ENCODE results near the gene SDK1. TPM values are rescaled to one million over a fixed set of nuclear protein-coding genes. Genes with fewer than 3 reads are reported as not detected.
"Not testable (repeated sequence)": the region's sequence is repeated elsewhere in the genome, so short reads cannot be mapped to it uniquely, and the experiment has no call there.

The SDK1 gene
- polyA plus RNA-seq, 1 donor = 3.4 TPM

DNA sequence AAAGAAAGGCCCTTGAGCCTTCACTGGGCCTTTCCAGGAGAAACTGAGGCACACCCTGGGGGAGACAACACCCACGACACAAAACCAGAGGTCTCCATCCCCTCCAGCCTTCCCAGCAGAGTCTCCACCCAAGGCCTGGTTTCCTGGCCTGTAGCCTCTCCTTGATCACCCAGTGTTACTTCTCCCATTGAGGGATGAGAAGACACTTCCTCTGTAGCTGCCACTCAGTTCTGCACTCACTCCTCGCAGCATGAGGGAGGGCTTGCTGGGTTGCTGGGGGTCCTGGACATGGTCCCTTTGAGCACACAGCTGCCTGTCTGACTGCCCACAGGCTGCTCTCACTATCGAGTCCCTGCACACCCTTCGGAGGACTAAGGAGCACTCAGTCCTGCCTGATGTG, 943.0 kb downstream of the SDK1 start:
- no peak for DNase-seq (ENCODE audit: low read depth)

GRCh38 chr7:4244635-4245034, 943.6 kb downstream of the SDK1 start:
- DNase-seq (ENCODE audit: low read depth) = no peak

DNA sequence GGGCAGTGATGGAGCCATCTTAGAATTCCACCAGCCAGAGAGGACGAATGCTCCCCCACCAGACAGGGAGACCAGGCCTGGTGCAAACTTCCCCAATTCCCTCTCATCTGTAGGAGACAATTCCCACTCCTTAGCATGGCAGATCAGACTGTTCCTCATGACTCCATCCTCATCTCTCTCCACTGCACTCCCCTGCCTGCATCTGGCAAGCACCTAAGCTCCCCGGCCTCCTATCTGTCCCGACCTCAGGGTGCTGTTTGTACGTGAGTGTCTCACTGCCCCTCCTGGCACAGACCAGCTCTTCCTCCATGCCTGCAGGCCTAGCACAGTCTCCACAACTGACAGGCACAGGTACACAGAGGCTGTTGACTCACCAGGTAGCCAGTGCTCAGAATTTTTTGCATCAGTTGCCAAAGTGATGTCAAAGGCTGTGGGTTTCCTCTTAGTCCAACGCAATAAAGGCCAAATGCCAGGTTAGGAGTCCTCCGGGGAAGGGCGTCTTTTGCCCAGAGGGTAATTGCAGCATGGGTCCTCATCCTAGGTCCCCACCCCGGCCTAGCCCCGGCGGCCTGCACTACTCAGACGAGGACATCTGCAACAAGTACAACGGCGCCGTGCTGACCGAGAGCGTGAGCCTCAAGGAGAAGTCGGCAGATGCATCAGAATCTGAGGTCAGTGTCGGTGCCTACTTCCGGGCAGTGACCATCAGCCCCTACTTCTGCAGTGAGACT, 944.2 kb downstream of the SDK1 start:
- no peak for DNase-seq (ENCODE audit: low read depth)

DNA sequence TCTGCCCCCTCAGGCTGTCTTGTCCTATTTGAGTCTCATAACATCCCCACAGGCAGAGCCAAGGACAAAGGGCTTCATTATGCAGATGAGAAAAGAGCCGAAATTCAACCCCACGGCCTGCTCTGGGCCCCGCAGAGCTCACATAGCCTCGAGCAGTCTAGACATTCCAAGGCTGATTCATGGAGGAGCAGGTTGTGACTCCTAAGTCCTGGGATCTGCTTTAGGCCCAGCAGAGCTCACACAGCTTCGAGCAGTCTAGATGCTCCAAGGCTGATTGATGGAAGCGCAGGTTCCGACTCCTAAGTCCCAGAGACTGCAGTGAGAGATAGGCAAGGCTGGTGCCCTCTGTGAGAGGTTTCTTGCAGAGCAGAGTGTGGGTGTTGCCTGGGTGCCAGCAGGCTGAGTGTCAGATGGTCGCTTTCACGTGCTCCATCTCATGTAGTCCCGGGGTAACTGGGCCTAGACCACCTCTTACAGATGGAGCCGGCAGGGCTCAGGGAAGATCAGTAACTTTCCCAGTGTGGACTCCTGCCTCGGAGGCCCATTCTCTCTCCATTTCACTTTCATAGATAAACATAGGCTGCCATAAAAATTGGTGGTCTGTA, 944.9 kb downstream of the SDK1 start:
- no peak for DNase-seq (ENCODE audit: low read depth)

- no peak for DNase-seq (ENCODE audit: low read depth)
These were observed 945.5 kb downstream of the SDK1 start for GRCh38 chr7:4246536-4246935.

GRCh38 chr7:4247106-4247876, 946.2 kb downstream of the SDK1 start:
- no peak for DNase-seq (ENCODE audit: low read depth)

DNA sequence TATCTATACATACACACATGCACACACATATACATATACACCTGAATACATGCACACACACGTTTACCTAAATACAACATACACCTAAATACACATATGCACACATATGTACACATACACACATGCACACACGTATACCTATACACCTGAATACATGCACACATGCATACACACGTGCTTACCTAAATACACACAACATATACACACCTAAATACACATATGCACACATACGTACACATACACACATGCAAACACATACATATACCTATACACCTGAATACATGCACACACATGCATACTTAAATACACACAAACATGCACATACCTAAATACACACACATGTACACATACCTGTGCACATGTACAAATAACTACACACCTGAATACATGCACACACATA, 947.2 kb downstream of the SDK1 start:
- no peak for DNase-seq (ENCODE audit: low read depth)

- DNase-seq (ENCODE audit: low read depth) = no peak
These were observed 948.2 kb downstream of the SDK1 start for GRCh38 chr7:4249241-4249640.

DNA sequence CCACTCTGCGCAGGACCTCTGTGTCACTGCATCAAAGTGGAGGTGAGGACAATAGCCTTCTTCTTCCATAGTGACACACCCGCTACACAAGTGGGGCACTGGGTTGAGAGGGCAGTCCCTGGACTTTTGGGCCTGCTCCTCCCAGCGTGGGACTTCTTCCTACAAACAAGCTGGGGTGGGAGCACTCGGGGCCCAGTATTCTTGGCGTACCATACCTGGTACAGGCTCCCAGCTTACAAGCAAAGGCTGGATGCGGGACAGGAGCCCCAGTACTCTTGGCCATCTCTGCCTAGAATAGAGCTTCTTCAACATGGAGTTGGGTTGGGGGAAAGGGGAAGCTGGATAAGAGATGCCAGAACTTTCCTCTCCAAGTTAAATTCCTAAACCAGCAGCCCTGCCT, 954.3 kb downstream of the SDK1 start:
- no peak for DNase-seq (ENCODE audit: low read depth)

GRCh38 chr7:4256286-4256685, 955.2 kb downstream of the SDK1 start:
- DNase-seq (ENCODE audit: low read depth) = no peak

GRCh38 chr7:4257146-4258111, 956.4 kb downstream of the SDK1 start:
- no peak for DNase-seq (ENCODE audit: low read depth)

GRCh38 chr7:4260116-4260515, 959.1 kb downstream of the SDK1 start:
- DNase-seq (ENCODE audit: low read depth) = not testable (repeated sequence)

DNA sequence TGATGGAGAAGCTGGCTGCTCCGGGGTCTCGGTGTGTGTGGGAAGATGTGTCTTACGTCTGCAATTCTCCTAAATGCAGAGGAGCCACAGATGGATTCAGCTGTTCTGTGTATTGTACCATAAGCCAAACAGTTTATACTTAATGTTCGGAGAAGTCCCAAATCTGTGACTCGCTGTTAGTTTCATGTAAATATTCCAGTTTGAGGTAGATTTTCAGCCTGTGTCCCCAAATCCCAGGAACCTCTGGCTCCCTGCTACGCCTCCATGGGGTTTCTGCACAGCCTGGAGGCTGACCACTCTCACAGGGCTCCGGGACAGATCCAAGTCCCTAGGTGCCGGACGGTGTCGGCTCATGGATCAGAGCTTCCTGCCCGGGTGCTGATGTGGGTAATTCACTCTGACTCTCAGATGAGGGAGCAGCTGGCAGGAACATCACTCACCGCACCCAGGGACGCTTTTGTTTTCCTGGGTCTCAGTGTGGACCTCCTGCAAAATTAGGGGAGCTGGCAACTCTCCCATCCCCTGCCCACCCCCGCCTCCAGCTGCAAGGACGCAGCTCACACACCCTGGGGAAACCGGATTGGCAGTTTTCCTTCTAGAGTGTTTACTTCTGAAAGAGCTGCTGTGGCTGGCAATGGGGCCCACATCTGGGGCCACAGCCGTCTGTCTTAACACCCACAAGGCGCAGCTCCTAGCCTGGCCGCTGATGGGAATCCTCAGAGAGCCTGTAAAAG, 960.0 kb downstream of the SDK1 start:
- DNase-seq (ENCODE audit: low read depth) = no peak

DNA sequence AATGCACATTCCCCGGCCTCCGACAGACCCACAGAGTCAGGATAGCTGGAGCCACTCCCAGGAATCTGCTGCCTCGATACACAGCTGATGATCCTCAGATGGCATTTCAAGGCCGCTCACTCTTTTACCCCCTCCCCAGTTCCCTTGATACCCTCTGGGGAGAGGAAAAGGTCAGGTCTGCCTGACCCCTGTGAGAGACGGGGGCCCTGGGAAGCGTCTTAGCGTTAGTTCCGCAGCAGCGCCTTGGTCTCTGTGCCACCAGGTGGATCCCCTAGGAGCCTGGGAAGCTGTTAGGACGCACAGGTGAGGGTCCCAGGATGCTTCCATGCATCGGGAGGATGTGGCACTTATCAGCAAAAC, 960.5 kb downstream of the SDK1 start:
- no peak for DNase-seq (ENCODE audit: low read depth)

DNA sequence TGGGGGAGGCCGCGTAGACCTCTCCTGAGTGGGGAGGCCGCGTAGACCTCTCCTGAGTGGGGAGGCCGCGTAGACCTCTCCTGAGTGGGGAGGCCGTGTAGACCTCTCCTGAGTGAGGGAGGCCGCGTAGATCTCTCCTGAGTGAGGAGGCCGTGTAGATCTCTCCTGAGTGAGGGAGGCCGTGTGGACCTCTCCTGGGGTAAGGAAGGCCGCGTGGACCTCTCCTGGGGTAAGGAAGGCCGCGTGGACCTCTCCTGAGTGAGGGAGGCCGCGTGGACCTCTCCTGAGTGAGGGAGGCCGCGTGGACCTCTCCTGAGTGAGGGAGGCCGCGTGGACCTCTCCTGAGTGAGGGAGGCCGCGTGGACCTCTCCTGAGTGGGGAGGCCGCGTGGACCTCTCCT, 963.2 kb downstream of the SDK1 start:
- DNase-seq (ENCODE audit: low read depth) = not testable (repeated sequence)

DNA sequence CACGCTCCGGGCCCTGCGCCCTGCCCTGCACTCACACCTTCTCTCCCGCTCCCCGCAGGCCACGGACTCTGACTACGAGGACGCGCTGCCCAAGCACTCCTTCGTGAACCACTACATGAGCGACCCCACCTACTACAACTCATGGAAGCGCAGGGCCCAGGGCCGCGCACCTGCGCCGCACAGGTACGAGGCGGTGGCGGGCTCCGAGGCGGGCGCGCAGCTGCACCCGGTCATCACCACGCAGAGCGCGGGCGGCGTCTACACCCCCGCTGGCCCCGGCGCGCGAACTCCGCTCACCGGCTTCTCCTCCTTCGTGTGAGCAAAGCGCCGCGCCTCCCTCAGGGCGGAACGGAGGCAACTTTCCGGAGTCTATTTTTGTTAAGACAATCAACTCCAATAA, 964.0 kb downstream of the SDK1 start:
- no peak for DNase-seq (ENCODE audit: low read depth)

DNA sequence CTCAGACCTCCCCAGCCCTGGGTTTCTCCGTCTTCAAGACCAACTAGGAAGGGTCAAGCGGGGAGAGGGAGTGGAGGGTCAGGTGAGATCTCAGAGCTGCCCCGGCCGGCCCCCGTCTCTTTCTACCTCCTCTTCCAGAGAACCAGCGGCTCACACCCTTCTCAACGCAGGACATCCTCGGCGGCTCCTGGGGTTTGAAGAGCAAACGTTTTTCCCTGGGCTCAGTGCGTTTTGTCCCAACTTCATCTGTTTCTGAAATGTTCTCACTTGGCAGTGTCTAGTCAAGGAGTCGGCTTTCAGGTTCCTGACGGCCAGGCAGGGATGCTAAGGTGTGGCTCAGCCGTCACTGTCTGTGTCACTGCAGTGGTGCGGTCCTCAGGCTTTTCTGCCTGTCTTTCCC, 964.6 kb downstream of the SDK1 start:
- no peak for DNase-seq (ENCODE audit: low read depth)

- no peak for DNase-seq (ENCODE audit: low read depth)
These were observed 965.4 kb downstream of the SDK1 start for GRCh38 chr7:4266270-4267040.

DNA sequence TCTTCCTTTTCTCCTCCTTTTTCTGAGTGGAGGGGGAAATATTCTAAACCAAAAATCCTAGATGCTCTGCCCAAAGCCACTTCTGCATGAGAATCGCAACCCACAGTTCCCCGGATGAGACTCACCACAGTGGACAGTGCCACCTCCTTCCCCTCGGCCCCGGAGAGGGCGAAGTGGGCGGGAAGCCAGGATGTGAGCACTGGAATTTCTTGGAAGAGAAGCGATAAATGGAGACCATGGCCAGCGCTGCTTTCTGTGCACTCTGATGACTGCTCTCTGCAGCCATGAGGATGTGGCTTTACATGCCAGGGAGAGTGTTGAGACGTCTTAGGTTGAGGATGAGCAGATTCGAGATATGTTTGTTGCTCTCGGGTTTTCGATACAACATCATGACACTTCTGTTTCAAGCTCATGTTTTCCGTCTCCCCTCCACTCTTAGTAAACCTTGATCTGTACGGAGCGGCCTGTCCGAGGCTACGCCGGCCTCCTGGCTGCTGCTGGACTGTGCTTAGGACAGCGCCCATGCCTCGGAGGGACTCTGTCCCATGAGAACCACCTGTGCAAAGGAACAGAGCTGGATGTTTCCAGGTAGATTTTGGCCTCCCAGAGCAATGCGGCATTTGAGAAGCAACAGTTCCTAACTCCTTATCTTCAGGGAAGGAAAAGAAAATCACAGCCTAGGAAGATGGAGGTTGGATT, 966.4 kb downstream of the SDK1 start:
- no peak for DNase-seq (ENCODE audit: low read depth)

Data from forelimb muscle (tissue), 1 donor.